Dermis blood vessel endothelial cell (primary cell): ENCODE results near the gene HSD17B14. TPM values are rescaled to one million over a fixed set of nuclear protein-coding genes. Genes with fewer than 3 reads are reported as not detected.
"Not testable (repeated sequence)": the region's sequence is repeated elsewhere in the genome, so short reads cannot be mapped to it uniquely, and the experiment has no call there.

Experiments
- DNase-seq: peaks from one replicate; pipeline ENCODE4 v3.0.0; 2010
- total RNA-seq: library from RNA; depleted of rRNA; stranded (reverse); fragments of >200 nt; gene quantifications from 2 replicates; pipeline ENCODE4 v1.2.3, GENCODE V29; 2014

HSD17B14 gene
- total RNA-seq, result 1.5 and 8.0 TPM in 2 replicates

- DNase-seq, result peak; percentile 57
Measured at GRCh38 chr19:48836089-48837017, at the start of gene HSD17B14. HSD17B14 (minus strand) TSS chr19:48836491; CDS start chr19:48836411, 80 bp downstream.

DNA sequence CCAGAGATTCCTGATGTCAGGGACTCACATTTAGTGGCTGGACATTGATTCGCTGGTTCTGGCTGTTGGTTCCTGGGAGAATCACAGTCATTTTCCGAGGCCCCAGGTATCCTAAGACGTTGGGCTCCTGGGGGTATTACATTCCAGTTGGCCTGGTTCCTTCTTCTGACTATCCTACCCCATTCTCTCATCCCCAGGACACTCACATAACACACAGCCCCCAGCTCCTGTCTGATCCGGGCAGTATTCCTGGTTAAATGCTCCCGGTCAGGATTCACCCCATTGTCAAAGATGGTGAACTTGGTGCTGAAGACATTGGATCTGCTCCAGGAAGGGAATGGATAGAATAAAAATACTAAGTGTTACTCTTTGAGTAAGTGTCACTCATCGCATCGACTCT is 47.4 kb upstream of the HSD17B14 start:
- DNase-seq, result no peak

DNA sequence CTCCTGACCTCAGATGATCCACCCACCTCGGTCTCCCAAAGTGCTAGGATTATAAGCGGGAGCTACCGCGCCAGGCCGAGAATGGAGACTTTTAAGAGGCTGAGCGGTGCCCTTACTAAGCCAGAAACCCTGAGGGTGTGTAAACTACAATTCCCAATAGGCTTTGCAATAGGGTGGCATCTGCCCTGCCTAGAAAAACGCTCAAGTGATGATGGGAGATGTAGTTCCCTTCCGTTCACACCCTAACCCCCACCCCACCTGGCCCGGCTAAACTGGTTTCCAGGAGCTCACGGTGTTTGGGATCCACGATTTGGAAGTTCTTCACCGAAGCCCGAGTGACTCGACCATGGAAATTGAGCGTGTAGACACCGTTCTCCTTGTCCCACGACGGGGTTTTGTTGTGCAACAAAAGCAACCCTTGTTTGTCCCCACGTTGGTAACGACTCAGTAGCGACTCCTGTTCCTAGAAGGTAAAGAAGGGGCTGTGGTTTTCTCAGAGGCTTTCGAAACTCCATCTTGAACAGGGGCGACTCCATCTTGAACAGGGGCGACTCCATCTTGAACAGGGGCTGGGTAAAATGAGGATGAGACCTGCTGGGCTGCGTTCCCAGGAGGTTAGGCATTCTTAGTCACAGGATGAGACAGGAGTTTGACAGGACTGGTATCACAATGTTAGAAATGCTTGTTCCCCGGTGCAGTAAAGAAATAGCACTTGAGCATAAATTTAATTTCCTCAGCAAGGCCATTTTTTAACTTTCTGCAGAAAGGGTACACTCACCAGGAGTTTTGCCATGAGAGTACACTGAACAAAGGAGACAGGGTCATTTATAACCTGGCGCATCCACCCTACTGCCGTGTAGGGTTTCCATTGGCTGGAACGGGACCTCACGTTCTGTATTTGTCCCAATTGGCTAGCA is 45.7 kb upstream of the HSD17B14 start:
- DNase-seq, result peak; percentile 38

- not testable (repeated sequence) for DNase-seq
Measured at GRCh38 chr19:48879696-48880095, 43.4 kb upstream of the HSD17B14 start.

DNA sequence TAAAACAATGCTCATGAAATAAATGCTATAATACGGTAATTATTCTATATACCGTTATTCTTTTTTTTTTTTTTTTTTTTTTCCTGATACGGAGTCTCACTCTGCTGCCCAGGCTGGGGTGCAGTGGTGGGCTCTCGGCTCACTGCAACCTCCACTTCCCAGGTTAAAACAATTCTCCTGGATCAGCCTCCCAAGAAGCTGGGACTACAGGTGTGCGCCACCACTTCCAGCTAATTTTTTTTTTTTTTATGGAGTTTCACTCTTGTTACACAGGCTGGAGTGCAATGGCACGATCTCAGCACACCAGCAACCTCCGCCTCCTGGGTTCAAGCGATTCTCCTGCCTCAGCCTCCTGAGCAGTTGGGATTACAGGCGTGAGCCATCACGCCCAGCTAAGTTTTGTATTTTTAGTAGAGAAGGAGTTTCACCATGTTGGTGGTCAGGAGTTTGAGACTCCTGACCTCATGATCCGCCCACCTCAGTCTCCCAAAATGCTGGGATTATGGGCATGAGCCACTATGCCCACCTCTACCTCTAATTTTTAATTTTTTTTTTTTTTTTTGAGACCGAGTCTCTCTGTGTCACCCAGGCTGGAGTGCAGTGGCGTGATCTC is 42.8 kb upstream of the HSD17B14 start:
- DNase-seq, result no peak

- peak; percentile 40 for DNase-seq
Measured at GRCh38 chr19:48878196-48879024, 42.1 kb upstream of the HSD17B14 start.

GRCh38 chr19:48877855-48878195 is 41.5 kb upstream of the HSD17B14 start:
- no peak for DNase-seq

DNA sequence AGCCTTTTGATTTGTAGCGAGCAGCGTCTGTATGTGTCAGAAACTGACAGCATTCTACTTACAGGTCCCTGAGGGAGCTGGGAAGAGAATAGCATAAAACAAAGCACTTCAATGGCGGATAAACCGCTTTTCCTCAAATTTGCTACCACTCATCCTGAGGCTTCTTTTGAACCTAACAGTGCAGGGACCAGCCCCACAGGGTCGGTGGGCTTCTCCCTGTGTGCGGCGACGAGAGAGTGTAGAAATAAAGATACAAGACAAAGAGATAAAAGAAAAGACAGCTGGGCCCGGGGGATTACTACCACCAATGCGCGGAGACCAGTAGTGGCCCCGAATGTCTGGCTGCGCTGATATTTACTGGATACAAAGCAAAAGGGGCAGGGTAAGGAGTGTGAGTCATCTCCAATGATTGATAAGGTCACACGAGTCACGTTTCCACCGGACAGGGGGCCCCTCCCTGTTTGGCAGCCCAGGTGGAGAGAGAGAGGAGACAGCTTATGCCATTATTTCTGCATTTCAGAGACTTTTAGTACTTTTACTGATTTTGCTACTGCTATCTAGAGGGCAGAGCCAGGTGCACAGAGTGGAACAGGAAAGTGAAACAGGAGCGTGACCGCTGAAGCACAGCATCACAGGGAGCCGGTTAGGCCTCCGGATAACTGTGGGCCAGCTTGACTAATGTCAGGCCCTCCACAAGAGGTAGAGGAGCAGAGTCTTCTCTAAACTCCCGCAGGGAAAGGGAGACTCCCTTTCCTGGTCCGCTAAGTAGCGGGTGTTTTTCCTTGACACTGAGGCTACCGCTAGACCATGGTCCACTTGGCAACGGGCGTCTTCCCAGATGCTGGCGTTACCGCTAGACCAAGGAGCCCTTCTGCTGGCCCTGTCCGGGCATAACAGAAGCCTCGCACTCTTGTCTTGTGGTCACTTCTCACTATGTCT is 40.0 kb upstream of the HSD17B14 start:
- DNase-seq, result peak; percentile 79

DNA sequence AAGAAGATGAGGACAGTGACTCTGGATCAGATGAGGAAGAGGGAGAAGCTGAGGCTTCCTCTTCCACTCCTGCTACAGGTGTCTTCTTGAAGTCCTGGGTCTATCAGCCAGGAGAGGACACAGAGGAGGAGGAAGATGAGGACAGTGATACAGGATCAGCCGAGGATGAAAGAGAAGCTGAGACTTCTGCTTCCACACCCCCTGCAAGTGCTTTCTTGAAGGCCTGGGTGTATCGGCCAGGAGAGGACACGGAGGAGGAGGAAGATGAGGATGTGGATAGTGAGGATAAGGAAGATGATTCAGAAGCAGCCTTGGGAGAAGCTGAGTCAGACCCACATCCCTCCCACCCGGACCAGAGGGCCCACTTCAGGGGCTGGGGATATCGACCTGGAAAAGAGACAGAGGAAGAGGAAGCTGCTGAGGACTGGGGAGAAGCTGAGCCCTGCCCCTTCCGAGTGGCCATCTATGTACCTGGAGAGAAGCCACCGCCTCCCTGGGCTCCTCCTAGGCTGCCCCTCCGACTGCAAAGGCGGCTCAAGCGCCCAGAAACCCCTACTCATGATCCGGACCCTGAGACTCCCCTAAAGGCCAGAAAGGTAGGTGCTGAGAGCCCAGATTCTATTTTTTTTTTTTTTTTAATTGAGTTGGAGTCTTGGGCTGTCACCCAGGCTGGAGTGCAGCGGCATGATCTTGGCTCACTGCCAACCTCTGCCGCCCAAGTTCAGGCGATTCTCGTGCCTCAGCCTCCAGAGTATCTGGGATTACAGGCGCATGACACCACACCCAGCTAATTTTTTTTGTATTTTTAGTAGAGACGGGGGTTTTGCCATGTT is 38.2 kb upstream of the HSD17B14 start:
- peak; percentile 70 for DNase-seq

GRCh38 chr19:48873476-48874302 is 37.4 kb upstream of the HSD17B14 start:
- peak; percentile 39 for DNase-seq

- peak; percentile 96 for DNase-seq
Measured at GRCh38 chr19:48872884-48873475, 36.7 kb upstream of the HSD17B14 start.

GRCh38 chr19:48872182-48872883 is 36.0 kb upstream of the HSD17B14 start, which contains the start of gene PPP1R15A:
PPP1R15A (plus strand) TSS chr19:48872421; CDS start chr19:48873234, 813 bp downstream.
- peak; percentile 98 for DNase-seq

GRCh38 chr19:48871471-48872181 is 35.3 kb upstream of the HSD17B14 start:
- DNase-seq, result not testable (repeated sequence)

- no peak for DNase-seq
Measured at GRCh38 chr19:48870048-48870447, 33.8 kb upstream of the HSD17B14 start.

GRCh38 chr19:48868114-48868886 is 32.0 kb upstream of the HSD17B14 start, which contains the start of gene PLEKHA4:
PLEKHA4 (minus strand) TSS chr19:48868617; CDS start chr19:48867620, 997 bp downstream.
- no peak for DNase-seq

- no peak for DNase-seq
Measured at GRCh38 chr19:48867746-48868113, 31.4 kb upstream of the HSD17B14 start.
